Measurements from ENCODE around the gene ITGA7. TPM values are rescaled to one million over a fixed set of nuclear protein-coding genes. Genes with fewer than 3 reads are reported as not detected.

The ITGA7 gene
- total RNA-seq, 1 donor from 2014 or later: 156 TPM

- H3K27ac Mint-ChIP-seq (ENCODE audit: unreplicated experiment): no peak overlapping the region
- DNase-seq: no peak
- no peaks in the 10 kb centered on the region for H3K9me3 Mint-ChIP-seq (ENCODE audit: unreplicated experiment)
- no peak for TF ChIP-seq CTCF (IDR thresholded peaks at IDR 0.05; ENCODE audit: partially characterized antibody, unreplicated experiment)
- peaks cover 2% of the 10 kb centered on the region for H3K4me1 Mint-ChIP-seq (ENCODE audit: low read depth, unreplicated experiment)
- H3K27me3 Mint-ChIP-seq (ENCODE audit: unreplicated experiment): no peaks in the 10 kb centered on the region
- H3K36me3 Mint-ChIP-seq (ENCODE audit: unreplicated experiment): no peaks in the 10 kb centered on the region
- H3K4me3 Mint-ChIP-seq (ENCODE audit: unreplicated experiment): no peak overlapping the region
Observed at GRCh38 chr12:55659486-55660385, 48.0 kb downstream of the ITGA7 start.

- Mint-ChIP-seq H3K27me3 (ENCODE audit: unreplicated experiment) (no peaks in the 10 kb centered on the region), H3K9me3 (ENCODE audit: unreplicated experiment) (no peaks in the 10 kb centered on the region), H3K4me1 (ENCODE audit: low read depth, unreplicated experiment) (peaks cover 2% of the 10 kb centered on the region), H3K36me3 (ENCODE audit: unreplicated experiment) (no peaks in the 10 kb centered on the region), H3K4me3 (ENCODE audit: unreplicated experiment) (no peak overlapping the region), H3K27ac (ENCODE audit: unreplicated experiment) (no peak overlapping the region)
- TF ChIP-seq CTCF (IDR thresholded peaks at IDR 0.05; ENCODE audit: partially characterized antibody, unreplicated experiment): no peak
- no peak for DNase-seq
Observed at GRCh38 chr12:55658635-55659391, 48.9 kb downstream of the ITGA7 start.

- TF ChIP-seq CTCF (IDR thresholded peaks at IDR 0.05; ENCODE audit: partially characterized antibody, unreplicated experiment): no peak
- DNase-seq: no peak
- Mint-ChIP-seq H3K4me1 (ENCODE audit: low read depth, unreplicated experiment) (peaks cover 2% of the 10 kb centered on the region), H3K4me3 (ENCODE audit: unreplicated experiment) (no peak overlapping the region), H3K27ac (ENCODE audit: unreplicated experiment) (no peak overlapping the region), H3K36me3 (ENCODE audit: unreplicated experiment) (no peaks in the 10 kb centered on the region), H3K9me3 (ENCODE audit: unreplicated experiment) (no peaks in the 10 kb centered on the region), H3K27me3 (ENCODE audit: unreplicated experiment) (no peaks in the 10 kb centered on the region)
Observed at GRCh38 chr12:55658212-55658611, 49.5 kb downstream of the ITGA7 start.

GRCh38 chr12:55657212-55657611, 50.5 kb downstream of the ITGA7 start:
- Mint-ChIP-seq H3K27ac (ENCODE audit: unreplicated experiment) (no peak overlapping the region), H3K36me3 (ENCODE audit: unreplicated experiment) (no peaks in the 10 kb centered on the region), H3K4me1 (ENCODE audit: low read depth, unreplicated experiment) (peaks cover 2% of the 10 kb centered on the region), H3K27me3 (ENCODE audit: unreplicated experiment) (no peaks in the 10 kb centered on the region), H3K9me3 (ENCODE audit: unreplicated experiment) (no peaks in the 10 kb centered on the region), H3K4me3 (ENCODE audit: unreplicated experiment) (no peak overlapping the region)
- no peak for DNase-seq
- TF ChIP-seq CTCF (IDR thresholded peaks at IDR 0.05; ENCODE audit: partially characterized antibody, unreplicated experiment): no peak

Measured in glutamatergic neuron (in vitro differentiated cells).